Measurements from ENCODE around the gene GPR152.

GPR152 gene

GRCh38 chr11:67415501-67416304 is 36.8 kb downstream of the GPR152 start, which contains the start of gene CARNS1:
Gene CARNS1, plus strand, starts transcription at chr11:67415678. Its CDS starts 522 bp downstream, at chr11:67416200.
- H3K4me3 ChIP-seq (ENCODE audit: low read depth, low read length): peak within 1 kb of the TSS; percentile 52
- H3K4me1 ChIP-seq (ENCODE audit: control insufficient read depth, insufficient read depth, low read length): peaks cover 4% of the 10 kb centered on the region
- H3K27me3 ChIP-seq (ENCODE audit: control insufficient read depth, insufficient read depth, low read length): peaks cover 7% of the 10 kb centered on the region
- H3K9me3 ChIP-seq (ENCODE audit: control insufficient read depth, insufficient read depth, low read length): no peaks in the 10 kb centered on the region
- no peak within 1 kb of the TSS for H3K9ac ChIP-seq (ENCODE audit: low read depth, low read length)
- no peaks in the 10 kb centered on the region for H3K36me3 ChIP-seq (ENCODE audit: control insufficient read depth, insufficient read depth, low read length)

- Histone ChIP-seq H3K9ac (ENCODE audit: low read depth, low read length) (no peak overlapping the region), H3K36me3 (ENCODE audit: control insufficient read depth, insufficient read depth, low read length) (no peaks in the 10 kb centered on the region), H3K4me1 (ENCODE audit: control insufficient read depth, insufficient read depth, low read length) (peaks cover 4% of the 10 kb centered on the region), H3K27me3 (ENCODE audit: control insufficient read depth, insufficient read depth, low read length) (peaks cover 3% of the 10 kb centered on the region), H3K9me3 (ENCODE audit: control insufficient read depth, insufficient read depth, low read length) (no peaks in the 10 kb centered on the region), H3K4me3 (ENCODE audit: low read depth, low read length) (no peak overlapping the region)
Observed at GRCh38 chr11:67413266-67413849, 39.2 kb downstream of the GPR152 start.

GRCh38 chr11:67412495-67413179 is 39.9 kb downstream of the GPR152 start:
- no peaks in the 10 kb centered on the region for H3K9me3 ChIP-seq (ENCODE audit: control insufficient read depth, insufficient read depth, low read length)
- no peaks in the 10 kb centered on the region for H3K36me3 ChIP-seq (ENCODE audit: control insufficient read depth, insufficient read depth, low read length)
- H3K4me1 ChIP-seq (ENCODE audit: control insufficient read depth, insufficient read depth, low read length): peaks cover 4% of the 10 kb centered on the region
- no peak overlapping the region for H3K9ac ChIP-seq (ENCODE audit: low read depth, low read length)
- peaks cover 3% of the 10 kb centered on the region for H3K27me3 ChIP-seq (ENCODE audit: control insufficient read depth, insufficient read depth, low read length)
- H3K4me3 ChIP-seq (ENCODE audit: low read depth, low read length): no peak overlapping the region

- no peak overlapping the region for H3K4me3 ChIP-seq (ENCODE audit: low read depth, low read length)
- H3K9me3 ChIP-seq (ENCODE audit: control insufficient read depth, insufficient read depth, low read length): no peaks in the 10 kb centered on the region
- no peak overlapping the region for H3K9ac ChIP-seq (ENCODE audit: low read depth, low read length)
- H3K4me1 ChIP-seq (ENCODE audit: control insufficient read depth, insufficient read depth, low read length): peaks cover 4% of the 10 kb centered on the region
- H3K27me3 ChIP-seq (ENCODE audit: control insufficient read depth, insufficient read depth, low read length): peaks cover 3% of the 10 kb centered on the region
- H3K36me3 ChIP-seq (ENCODE audit: control insufficient read depth, insufficient read depth, low read length): no peaks in the 10 kb centered on the region
Observed at GRCh38 chr11:67411785-67412152, 40.8 kb downstream of the GPR152 start.

GRCh38 chr11:67410984-67411784 is 41.3 kb downstream of the GPR152 start:
- Histone ChIP-seq H3K27me3 (ENCODE audit: control insufficient read depth, insufficient read depth, low read length) (peaks cover 3% of the 10 kb centered on the region), H3K9me3 (ENCODE audit: control insufficient read depth, insufficient read depth, low read length) (no peaks in the 10 kb centered on the region), H3K36me3 (ENCODE audit: control insufficient read depth, insufficient read depth, low read length) (no peaks in the 10 kb centered on the region), H3K4me3 (ENCODE audit: low read depth, low read length) (no peak overlapping the region), H3K4me1 (ENCODE audit: control insufficient read depth, insufficient read depth, low read length) (peaks cover 2% of the 10 kb centered on the region), H3K9ac (ENCODE audit: low read depth, low read length) (no peak overlapping the region)

- Histone ChIP-seq H3K4me1 (ENCODE audit: control insufficient read depth, insufficient read depth, low read length) (no peaks in the 10 kb centered on the region), H3K36me3 (ENCODE audit: control insufficient read depth, insufficient read depth, low read length) (no peaks in the 10 kb centered on the region), H3K4me3 (ENCODE audit: low read depth, low read length) (no peak overlapping the region), H3K27me3 (ENCODE audit: control insufficient read depth, insufficient read depth, low read length) (peaks cover 3% of the 10 kb centered on the region), H3K9ac (ENCODE audit: low read depth, low read length) (no peak overlapping the region), H3K9me3 (ENCODE audit: control insufficient read depth, insufficient read depth, low read length) (no peaks in the 10 kb centered on the region)
Observed at GRCh38 chr11:67410369-67410831, 42.1 kb downstream of the GPR152 start.

- Histone ChIP-seq H3K4me1 (ENCODE audit: control insufficient read depth, insufficient read depth, low read length) (no peaks in the 10 kb centered on the region), H3K9ac (ENCODE audit: low read depth, low read length) (no peak overlapping the region), H3K27me3 (ENCODE audit: control insufficient read depth, insufficient read depth, low read length) (peaks cover 3% of the 10 kb centered on the region)
Observed at GRCh38 chr11:67409781-67410368, 42.7 kb downstream of the GPR152 start.

GRCh38 chr11:67409261-67409666 is 43.3 kb downstream of the GPR152 start:
- Histone ChIP-seq H3K4me3 (ENCODE audit: low read depth, low read length) (no peak overlapping the region), H3K4me1 (ENCODE audit: control insufficient read depth, insufficient read depth, low read length) (no peaks in the 10 kb centered on the region), H3K9me3 (ENCODE audit: control insufficient read depth, insufficient read depth, low read length) (no peaks in the 10 kb centered on the region), H3K36me3 (ENCODE audit: control insufficient read depth, insufficient read depth, low read length) (no peaks in the 10 kb centered on the region), H3K27me3 (ENCODE audit: control insufficient read depth, insufficient read depth, low read length) (peaks cover 3% of the 10 kb centered on the region), H3K9ac (ENCODE audit: low read depth, low read length) (no peak overlapping the region)

More at GRCh38 chr11:67409781-67410368, 42.7 kb downstream of the GPR152 start:
- Histone ChIP-seq H3K9me3 (ENCODE audit: control insufficient read depth, insufficient read depth, low read length) (no peaks in the 10 kb centered on the region), H3K4me3 (ENCODE audit: low read depth, low read length) (no peak overlapping the region), H3K36me3 (ENCODE audit: control insufficient read depth, insufficient read depth, low read length) (no peaks in the 10 kb centered on the region)

- Histone ChIP-seq H3K36me3 (ENCODE audit: control insufficient read depth, insufficient read depth, low read length) (no peaks in the 10 kb centered on the region), H3K4me1 (ENCODE audit: control insufficient read depth, insufficient read depth, low read length) (no peaks in the 10 kb centered on the region), H3K9me3 (ENCODE audit: control insufficient read depth, insufficient read depth, low read length) (no peaks in the 10 kb centered on the region), H3K27me3 (ENCODE audit: control insufficient read depth, insufficient read depth, low read length) (peaks cover 3% of the 10 kb centered on the region), H3K9ac (ENCODE audit: low read depth, low read length) (no peak overlapping the region), H3K4me3 (ENCODE audit: low read depth, low read length) (no peak overlapping the region)
Observed at GRCh38 chr11:67408437-67409200, 43.9 kb downstream of the GPR152 start.

- Histone ChIP-seq H3K9ac (ENCODE audit: low read depth, low read length) (no peak overlapping the region), H3K36me3 (ENCODE audit: control insufficient read depth, insufficient read depth, low read length) (no peaks in the 10 kb centered on the region), H3K4me1 (ENCODE audit: control insufficient read depth, insufficient read depth, low read length) (no peaks in the 10 kb centered on the region), H3K27me3 (ENCODE audit: control insufficient read depth, insufficient read depth, low read length) (no peaks in the 10 kb centered on the region), H3K4me3 (ENCODE audit: low read depth, low read length) (no peak overlapping the region), H3K9me3 (ENCODE audit: control insufficient read depth, insufficient read depth, low read length) (no peaks in the 10 kb centered on the region)
Observed at GRCh38 chr11:67407688-67408163, 44.8 kb downstream of the GPR152 start.

Measured in iPS-15b (cell line).